Measurements from ENCODE around the gene TMCO4.

Gene TMCO4

DNA sequence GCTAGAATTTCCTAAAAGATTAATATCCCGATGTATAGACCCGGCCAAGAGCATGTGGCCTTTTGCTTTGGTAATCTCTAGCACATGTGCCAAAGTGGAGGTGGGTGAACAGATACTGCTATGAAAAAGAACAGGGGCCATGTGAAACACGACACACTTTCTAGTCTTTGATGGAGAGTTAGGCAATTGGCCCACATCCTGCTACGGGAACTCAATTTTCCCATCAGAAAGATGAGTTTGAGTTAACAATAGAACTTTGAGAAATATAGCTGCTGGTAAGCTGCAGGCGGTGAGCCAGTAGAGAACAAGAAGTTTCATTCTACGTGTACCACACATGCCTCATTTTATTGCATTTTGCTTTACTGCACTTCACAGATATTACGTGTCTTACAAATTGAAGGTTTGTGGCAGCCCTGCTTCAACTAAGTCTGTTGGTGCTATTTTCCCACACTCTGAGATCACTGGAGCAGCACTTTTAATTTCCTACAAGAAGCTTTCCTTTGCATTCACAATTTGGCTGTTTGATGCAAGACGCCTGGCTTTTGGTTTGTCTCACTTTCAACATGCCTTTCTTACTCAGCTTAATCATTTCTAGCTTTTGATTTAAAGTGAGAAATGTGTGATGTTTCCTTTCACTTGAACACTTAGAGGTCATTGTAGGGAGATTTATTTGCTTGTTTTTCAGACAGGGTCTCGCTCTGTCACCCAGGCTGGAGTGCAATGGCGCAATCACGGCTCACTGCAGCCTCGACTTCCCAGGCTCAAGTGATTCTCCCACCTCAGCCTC, 88.7 kb downstream of the TMCO4 start:
- no peak for DNase-seq

GRCh38 chr1:19709260-19709793, 90.4 kb downstream of the TMCO4 start:
- no peak for DNase-seq

- DNase-seq, result no peak
Observed at GRCh38 chr1:19708567-19709110, 91.1 kb downstream of the TMCO4 start.

DNA sequence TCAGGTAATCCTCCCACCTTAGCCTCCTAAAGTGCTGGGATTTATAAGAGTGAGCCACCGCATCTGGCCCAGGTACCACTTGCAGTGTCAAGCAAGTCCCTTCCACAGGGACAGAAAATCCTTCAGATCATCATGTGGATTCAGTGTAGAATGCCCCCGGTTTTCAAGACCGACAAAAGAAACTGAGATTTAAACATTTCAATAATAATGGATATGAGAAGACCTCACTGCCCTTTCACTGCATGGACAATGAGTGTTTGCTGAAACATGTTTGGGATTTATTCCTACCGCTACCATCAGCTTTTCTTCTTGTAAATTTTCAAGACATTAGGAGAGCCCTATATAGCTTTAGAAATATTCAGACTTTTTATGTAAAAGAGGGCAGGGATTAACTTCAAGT, 93.6 kb downstream of the TMCO4 start:
- no peak for DNase-seq

- DNase-seq, result no peak
Observed at GRCh38 chr1:19705464-19705863, 94.3 kb downstream of the TMCO4 start.

DNA sequence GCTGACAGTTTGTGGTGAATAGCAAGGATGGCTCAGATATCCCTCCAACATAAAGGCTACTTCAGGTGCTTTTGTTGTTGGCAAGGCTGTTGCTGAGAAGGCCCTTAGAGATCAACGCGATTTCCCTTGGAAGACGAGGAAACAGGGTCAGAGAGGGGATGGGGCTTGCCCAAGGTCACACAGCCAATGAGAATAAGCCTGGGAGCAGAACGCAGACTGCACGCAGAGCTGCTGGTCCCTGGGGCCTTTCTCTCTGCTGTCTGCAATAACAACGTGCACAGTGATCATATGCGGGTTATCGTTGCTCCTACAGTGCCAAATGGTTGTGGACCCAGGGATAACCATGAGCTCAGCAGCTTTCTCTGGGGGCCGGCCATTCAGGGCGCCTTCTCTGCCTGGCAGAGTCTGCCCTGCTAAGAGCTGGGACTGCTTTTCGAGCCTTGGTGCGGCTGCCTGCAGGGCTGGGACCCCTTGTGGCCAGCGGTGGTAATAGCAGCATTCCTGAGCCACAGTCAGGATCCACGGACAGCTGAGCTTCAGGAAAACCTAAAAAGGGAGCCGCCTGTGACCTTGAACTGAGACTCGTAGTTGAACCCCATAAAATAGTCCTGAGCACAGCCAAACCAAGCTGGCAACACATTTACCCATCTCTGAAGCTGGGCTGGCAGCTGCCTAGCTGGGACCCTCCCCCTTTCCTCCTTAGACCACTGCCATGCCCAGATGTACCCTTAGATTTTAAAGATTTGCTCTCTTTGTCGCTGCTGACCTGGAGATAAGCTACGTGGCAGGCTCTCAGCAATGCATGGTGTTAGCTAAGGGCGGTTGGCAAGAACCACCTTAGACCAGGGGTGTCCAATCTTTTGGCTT, 95.2 kb downstream of the TMCO4 start:
- DNase-seq, result peak; percentile 0

DNA sequence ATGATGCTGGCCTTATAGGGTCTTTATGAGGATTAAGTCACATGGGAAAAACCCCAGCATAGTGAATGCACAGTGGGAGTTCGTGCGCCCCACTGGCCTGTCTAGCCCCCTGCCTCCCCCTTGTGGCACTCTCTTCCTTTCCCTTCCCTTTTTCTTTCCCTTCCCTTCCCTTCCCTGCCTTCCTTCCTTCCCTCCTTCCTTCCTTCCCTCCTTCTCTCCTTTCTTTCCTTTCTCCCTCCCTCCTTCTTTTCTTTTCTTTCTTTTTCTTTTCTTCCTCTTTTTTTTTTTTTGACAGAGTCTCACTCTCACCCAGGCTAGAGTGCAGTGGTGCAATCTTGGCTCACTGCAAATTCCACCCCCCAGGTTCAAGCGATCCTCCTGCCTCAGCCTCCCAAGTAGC, 96.4 kb downstream of the TMCO4 start:
- DNase-seq, result no peak

- DNase-seq, result no peak
Observed at GRCh38 chr1:19700079-19700777, 99.5 kb downstream of the TMCO4 start.

GRCh38 chr1:19698181-19698580, 101.5 kb downstream of the TMCO4 start:
- no peak for DNase-seq

- DNase-seq, result no peak
Observed at GRCh38 chr1:19696820-19697219, 102.9 kb downstream of the TMCO4 start.

DNA sequence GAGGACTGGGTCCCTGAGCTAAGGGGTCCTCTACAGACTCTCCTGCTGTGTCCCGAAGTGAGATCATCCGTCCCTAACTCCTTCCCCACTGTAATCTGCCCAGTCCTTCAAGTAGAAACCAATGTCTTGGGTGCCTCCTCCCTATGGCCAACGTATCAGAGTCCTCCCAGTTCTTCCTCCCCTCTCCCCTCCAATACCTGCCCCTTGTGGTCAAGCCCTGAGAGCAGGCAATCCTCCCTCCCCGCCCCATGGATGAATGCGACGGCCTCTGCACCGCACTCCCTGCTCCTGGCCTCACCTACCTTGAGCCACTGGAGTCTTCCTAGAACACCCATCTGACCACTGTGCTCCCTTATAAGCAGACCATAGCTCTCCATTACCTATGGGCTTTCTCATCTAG, 103.9 kb downstream of the TMCO4 start:
- no peak for DNase-seq

DNA sequence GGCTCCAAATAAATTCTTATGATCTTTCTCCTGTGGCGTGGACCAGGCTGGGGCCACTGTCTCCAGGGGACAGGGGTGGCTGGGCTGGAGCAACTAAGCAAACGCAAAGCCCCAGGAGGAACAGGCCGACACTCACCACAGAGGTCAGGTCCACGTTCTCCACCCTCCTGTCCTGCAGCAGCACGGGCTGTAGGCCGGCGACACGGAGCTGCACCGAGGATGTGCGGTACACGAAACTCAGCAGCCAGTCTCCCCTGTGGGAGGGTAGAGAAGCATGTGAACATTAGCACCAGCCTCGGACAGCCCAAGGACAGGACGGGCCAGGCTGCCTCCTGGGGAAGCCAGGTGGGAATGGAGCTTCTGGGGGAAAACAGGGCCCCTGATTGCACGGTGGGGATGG, 105.4 kb downstream of the TMCO4 start:
- no peak for DNase-seq

- no peak for DNase-seq
Observed at GRCh38 chr1:19690342-19690741, 109.4 kb downstream of the TMCO4 start.

DNA sequence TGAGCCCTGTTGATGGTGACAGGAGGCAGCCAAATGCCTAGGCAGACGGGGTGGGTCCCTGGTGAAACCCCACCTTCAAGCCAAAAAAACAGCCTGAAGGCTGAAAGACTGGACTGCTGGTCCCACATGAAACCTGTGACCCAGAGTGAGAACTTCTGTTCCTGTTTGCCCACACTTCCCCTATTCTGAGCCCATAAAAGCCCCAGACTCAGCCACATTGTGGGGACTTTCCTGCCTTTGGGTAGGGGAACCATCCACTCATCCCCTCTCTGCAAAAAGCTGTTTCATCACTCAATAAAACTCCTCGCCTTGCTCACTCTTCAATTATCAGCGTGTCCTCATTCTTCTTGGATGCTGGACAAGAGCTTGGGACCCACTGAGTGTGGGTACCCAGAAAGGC, 109.9 kb downstream of the TMCO4 start:
- no peak for DNase-seq

GRCh38 chr1:19689085-19689757, 110.5 kb downstream of the TMCO4 start:
- DNase-seq, result no peak

- no peak for DNase-seq
Observed at GRCh38 chr1:19688041-19688842, 111.5 kb downstream of the TMCO4 start.

- DNase-seq, result no peak
Observed at GRCh38 chr1:19687414-19687813, 112.3 kb downstream of the TMCO4 start.

DNA sequence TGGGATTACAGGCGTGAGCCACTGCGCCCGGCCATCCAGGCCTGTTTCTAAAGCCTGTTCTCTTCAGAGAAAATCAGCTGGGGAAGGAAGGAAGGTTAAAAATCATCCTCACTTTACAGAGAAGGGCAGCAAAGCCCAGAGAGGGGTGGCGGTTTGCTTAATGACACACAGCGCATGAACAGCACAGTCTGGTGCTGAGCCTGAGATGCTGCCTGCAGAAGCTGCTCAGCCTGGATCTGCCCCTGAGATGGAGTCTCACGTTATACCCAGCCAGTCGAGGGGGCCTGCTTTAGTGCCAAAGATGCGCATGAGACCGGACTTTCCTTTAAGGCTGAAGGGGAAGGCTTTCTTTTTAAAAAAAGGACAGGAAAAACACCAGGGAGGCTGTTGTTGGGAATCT, 113.7 kb downstream of the TMCO4 start:
- DNase-seq, result no peak

GRCh38 chr1:19684677-19685076, 115.0 kb downstream of the TMCO4 start:
- DNase-seq, result no peak

DNA sequence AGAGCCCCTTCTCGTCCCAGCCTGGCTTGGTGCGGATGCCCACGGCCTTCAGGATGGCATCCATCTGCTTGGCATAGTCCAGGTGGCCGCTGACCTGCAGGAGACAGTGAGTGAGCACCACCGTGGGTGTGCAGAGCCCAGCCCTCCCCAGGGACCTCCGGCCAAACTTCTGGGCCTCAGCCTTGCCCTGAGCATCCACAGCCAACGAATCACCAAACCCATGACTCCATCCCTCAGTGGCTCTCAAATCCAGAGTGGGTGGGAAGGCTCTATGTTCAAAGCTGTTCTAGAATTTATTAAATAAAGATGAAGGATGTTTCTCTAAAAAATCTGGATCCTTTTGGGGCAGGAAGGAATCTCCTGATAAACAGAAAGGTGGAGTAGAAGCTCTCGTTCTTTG, 116.4 kb downstream of the TMCO4 start:
- no peak for DNase-seq

- no peak for DNase-seq
Observed at GRCh38 chr1:19682901-19683300, 116.8 kb downstream of the TMCO4 start.

- no peak for DNase-seq
Observed at GRCh38 chr1:19682257-19682656, 117.5 kb downstream of the TMCO4 start.
